HG02938 (cell line): ENCODE results near the gene CREB1.
A peak's percentile ranks its signal among the peaks of the same experiment; 100 is the strongest.

ENCODE experiments used
- ATAC-seq: cut with Tn5 transposase; IDR thresholded peaks from one replicate; pipeline ENCODE4 v1.9.1; 2021; ENCODE audit warnings: mild to moderate bottlenecking, moderate library complexity; ENCODE audit not compliant: unreplicated experiment

Gene CREB1

DNA sequence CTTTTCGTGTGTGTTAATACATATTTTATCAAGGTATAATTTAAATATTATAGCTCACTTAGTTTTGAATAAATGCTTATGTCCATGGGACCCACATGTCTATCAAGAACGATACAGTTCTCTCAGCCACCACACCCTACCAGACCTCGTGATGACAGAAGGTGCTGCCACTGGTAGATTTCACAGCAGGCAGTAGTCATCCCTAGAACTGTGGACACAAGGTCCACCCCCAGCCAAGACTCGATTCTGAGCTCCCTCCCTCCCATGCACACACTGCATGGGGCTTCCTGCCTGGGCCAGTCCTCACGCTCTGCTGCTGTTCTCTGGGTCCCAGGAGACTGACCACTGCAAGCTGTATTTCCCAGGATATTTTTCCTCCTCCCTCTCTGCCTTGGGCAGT lies 26.5 kb upstream of the CREB1 start:
- peak; percentile 85 for ATAC-seq

DNA sequence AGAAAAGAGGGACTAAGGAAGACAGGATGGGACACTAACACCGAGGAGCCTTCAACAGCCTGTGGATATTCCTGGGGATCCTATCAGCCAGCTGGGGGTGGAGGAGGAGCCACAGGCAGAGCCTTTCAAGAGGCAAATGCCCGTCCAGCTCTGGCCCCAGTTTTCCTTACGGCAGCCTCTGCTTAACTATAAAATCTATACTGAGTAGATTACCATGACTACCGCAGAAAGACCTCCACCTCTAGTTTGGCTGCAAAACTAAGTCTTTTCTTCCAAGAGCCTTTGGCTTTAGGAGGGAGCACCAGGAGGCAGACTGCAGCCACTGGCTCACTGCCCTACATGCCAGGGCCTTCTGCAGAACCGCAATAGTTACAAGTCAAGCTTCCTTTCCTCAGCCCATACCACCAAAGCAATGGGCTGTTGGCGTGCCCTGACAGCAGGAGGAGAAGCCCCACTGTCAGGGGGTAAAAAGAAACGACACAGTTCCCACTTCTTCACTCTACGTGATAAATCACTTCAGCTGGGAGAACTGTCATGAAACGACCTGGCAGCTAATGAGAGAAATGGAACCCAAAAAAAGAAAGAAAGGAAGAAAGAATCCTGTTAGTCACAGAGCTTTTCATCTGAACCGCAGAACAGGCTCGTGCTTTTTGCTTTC lies 25.1 kb upstream of the CREB1 start:
- no peak for ATAC-seq

DNA sequence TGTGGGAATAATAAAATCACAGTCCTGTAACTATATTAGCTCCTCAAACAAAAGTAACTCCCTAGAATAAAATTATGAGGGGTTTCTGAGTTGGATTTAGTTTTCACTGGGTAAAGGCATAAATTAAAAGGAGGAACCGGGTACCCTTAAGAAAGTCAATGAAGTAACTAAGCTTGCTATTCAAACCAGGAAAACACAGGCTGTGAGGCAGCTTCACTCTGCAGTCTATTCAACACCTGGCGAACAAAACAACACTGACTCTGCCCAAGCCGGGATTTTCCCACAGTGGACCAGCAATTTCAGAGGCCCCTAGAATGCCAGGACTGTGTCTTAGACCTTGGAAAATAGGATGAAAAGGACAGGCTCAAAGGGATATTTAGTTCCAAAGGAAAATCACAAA lies 24.6 kb upstream of the CREB1 start:
- ATAC-seq: no peak

DNA sequence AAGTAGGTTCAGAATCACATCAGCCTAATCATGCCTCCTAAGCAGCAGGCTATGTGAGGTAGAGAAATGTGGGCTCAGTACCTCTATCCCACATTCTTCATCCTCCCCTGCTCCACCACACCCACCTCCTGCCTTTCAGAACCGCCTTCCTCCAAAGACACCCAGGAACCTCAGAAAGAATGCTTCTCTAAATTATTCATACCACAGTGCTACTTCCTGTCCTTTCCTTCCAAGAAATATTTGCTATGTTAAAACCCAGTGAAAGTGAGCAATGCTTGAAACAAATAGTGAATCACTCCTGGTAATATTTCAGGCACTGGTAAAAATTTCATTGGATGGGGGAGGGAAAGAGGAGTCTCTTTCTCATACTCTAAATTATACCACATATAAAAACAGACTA lies 24.0 kb upstream of the CREB1 start:
- no peak for ATAC-seq

DNA sequence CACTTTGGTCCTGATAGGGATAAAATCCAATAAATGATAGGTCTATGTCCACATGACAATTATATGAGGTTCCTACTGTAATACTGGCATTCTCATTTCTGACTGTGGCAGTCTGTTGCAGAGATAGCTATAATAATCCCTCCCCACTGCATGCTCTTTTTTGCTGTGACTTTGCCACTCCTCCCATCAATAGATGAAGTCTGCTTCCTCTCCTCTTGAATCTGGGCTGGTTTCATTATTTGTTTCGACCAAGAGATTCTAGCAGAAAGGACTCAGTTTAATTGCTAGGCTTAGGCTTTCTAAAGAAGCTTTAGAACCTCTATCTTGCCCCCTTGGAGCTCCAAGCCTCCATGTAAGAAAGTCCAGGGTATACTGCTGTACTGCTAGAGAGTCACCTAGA lies 23.3 kb upstream of the CREB1 start:
- ATAC-seq: no peak

DNA sequence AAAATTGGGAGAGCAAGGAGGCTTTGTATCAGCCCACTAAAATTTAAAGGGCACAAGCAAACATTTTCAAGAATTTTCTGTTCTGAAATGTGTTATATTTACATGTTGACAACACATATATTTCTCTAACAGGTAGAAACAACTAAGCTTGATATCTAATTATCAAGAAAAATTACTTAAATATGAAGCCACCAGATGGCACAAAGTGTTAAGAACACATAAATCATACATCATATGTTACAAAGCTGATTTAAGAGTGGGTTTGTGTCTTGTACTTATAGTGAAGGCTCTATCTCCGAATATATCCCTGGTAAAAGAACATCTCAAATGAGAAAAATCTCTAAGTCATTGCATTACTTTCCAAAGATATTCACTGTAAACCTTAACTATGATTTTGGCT lies 19.6 kb upstream of the CREB1 start:
- ATAC-seq: no peak

DNA sequence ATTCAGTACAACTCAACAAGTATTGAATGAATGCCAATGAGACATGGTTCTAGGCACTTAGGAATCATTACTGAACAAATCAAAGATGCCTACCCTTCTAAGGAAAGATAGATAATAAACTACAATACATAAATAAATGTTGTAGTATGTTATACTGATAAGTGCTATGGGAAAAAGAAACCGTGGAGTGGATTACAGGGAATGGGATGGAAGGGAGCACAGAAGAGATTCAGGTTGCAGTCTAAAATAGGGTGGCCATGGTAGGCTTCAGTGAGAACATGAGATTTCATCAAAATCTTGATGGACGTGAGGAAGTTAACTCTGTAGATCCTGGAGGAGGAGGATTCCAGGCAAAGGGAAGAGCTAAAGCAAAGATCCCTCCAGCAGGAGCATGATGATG lies 17.9 kb upstream of the CREB1 start:
- ATAC-seq: no peak

DNA sequence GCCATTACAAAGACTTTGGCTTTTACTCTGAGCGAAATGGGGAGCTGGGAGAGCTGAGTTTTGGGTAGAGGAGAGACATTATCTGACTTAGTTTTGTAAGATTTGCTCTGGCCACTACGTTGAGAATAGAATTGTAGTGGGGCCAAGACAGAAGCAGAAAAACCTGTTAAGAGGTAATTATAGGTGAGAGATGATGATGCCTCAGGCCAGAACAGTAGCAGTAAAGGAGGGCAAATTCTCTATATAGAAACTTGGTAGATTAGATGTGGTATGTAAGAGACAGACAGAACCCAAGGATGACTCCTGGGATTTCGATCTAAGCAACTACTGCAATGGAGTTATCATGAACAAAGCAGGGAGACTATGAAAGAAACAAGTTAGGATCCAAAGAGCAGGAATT lies 17.4 kb upstream of the CREB1 start:
- no peak for ATAC-seq

DNA sequence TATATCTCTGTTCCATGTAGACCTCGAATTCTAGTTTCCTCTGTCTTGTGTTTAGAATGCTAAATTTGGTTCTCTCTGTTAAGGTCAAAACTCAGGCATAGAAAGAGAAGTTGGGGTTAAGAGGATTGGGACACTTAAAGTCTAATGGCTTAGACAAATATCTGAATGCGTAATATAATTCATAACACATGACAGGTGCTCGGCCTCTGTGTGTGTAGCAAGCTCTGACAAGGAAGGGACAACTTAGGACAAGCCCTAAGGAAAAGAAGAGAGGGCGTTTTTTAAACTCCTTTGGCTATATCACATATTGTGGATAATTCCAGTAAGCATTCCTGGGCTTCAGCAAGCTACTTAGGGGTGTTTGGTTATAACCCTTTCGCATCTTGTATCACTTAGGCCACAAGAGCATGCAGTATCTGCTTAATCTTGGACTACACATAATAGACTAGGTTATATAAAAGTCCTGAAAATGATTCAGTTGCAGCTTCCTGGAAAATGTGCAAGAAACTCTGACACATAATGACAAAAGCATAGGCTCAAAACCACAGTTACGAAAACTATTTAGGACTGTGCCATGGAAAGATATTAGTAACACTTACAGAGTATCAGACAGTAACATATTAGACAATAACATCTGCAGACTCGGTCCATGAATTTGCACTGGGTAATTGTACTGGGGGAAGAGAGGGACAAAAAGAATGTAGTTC lies 16.1 kb upstream of the CREB1 start:
- ATAC-seq: no peak

DNA sequence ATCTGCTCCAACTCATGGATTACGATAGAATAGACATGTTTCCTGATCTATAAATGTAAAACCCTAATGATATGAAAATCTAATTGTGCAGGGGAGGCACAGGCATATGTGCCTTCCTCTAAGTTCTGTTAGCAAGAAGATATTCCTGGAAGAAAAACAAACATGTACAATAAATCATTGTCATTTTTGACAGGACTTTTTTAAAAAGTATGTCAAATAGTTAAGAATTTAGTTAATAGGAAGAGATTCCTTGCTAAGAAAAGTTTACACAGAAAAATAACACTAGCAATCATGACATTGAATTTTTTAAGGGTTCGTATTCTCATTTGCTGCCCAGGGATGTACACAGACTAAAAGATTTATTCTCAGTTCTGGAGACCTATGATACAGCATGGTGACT lies 15.3 kb upstream of the CREB1 start:
- no peak for ATAC-seq

DNA sequence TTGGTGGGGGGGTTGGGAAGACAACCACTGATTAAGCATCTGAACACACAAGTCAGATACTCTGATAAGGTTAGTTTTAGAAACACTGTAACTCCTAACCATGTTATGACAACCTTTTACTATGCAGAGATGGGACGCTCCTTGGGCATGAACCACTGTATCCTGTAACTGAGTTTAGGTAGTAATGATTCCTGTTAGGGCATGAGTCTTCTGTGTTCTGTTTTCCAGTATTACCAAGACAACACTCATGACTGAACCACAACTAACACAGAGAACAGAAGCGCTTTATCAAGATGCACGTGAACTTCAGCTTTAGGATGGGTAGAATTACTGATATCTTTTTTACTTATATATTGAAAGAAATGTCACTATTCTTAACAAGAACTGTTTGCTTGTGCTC lies 14.1 kb upstream of the CREB1 start:
- no peak for ATAC-seq

DNA sequence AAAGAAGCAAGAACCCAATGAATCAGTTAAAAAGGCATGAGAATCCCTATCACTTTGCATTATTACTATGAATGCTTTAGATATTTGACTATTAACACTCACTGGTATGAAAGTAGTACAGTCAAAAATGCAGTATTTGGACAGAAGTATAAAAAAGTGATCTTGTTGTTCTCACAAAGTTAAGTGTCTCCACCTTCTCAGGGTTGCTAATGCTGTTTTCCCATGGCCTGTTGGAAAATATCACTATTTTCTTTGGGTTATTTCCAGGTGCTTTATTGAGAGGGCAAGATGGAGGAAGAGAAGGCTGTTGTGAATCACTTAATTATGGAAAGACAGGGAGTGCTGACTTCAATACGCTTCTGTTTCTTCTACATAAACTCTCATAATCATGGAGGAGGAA lies 13.6 kb upstream of the CREB1 start:
- no peak for ATAC-seq

DNA sequence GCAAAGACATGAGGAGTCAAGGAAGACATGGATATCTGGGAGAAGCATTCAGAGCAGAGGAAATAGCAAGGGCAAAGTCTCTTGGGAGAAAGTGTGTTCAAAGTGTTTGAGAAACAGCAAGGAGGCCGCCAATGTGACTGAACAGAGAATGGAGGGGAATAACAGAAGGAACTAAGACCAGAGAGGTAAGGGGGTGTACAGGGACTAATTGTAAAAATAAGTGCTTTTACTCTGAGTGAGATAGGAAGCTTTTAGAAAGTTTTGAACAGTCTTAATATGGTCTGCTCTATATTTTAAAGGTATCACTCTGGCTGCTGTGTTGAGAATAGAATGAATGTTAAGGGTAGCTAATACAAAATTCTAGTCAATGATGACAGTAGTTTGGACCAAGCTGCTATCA lies 6.8 kb upstream of the CREB1 start:
- ATAC-seq: no peak

DNA sequence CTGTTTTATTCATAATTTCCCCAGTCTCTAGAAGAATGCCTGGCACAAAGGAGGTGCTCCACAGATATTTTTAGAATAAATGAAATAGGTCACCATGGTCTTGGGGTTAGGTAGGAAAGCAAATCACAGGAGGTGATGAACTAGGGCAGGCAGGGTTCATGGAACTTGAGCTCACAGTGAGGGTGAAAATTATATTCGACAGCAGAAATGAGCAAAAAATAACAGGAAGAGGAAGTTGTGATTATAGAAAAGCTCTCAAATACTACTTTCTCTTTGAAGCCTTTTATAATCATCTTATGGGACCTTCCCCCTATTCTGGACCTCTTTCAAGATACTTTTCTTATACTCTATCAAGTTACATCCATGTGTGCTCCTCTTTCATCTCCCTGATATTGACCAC lies 4.5 kb upstream of the CREB1 start:
- ATAC-seq: no peak

DNA sequence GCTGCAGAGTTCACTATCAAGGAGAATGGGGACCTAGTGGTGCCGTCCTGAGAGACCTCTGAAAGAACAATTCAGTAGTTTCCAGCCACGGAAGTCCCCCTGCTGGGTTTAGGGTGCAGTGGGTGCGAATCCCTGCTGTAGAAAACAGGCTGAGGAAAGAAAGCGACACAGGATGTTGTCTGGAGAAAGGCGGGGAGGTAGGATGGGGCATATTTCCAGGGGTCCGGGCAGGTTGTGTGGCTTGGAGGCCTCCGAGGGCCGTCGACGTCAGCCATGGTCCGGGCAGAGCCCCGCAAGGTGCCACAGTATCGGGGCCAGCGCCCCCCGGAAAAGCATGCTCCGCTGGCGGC lies 807 bp upstream of the CREB1 start:
- peak; percentile 9 for ATAC-seq

DNA sequence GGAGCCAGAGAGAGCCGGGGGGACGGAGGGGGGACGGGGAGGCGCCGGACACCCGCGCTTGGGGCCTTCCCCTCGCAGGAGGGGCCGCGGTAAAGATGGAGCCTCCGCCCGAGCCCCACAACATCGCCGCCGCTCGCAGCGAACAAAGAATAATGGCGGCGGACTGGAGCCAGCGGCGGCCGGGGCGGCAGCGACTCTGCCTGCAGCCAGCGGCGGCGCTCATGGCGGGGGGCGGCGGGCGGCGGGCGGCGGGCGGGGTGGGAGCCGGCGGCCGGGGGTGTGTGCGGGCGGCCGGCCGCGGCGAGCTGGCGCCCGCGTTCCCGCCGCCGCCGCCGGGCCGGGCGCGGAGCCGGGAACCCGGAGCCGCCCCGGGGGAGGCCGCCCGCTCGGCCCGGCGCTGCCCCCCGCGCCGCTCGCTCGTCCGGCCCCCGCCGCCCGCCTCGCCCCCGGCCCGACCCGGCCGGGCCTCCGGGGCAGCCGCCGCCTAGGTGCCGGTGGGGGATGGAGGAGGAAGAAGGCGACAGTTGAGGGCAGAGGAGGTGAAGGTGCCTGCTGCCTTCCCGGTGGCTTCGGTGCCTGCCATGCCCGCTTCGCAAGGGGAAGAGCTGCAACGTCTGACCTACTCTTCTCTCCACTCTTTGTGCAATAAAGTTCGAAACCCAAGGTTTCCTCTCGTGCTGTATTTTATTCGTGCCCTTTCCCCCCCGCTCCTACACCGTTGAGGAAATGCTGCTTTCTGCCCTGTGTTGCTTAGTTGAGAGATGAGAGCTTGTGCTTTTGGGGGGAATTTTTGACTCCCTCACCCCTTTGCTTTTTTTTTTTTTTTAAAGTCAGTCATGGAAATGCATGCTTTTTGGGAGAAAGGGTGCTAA lies 634 bp downstream of the CREB1 start:
- ATAC-seq: no peak

DNA sequence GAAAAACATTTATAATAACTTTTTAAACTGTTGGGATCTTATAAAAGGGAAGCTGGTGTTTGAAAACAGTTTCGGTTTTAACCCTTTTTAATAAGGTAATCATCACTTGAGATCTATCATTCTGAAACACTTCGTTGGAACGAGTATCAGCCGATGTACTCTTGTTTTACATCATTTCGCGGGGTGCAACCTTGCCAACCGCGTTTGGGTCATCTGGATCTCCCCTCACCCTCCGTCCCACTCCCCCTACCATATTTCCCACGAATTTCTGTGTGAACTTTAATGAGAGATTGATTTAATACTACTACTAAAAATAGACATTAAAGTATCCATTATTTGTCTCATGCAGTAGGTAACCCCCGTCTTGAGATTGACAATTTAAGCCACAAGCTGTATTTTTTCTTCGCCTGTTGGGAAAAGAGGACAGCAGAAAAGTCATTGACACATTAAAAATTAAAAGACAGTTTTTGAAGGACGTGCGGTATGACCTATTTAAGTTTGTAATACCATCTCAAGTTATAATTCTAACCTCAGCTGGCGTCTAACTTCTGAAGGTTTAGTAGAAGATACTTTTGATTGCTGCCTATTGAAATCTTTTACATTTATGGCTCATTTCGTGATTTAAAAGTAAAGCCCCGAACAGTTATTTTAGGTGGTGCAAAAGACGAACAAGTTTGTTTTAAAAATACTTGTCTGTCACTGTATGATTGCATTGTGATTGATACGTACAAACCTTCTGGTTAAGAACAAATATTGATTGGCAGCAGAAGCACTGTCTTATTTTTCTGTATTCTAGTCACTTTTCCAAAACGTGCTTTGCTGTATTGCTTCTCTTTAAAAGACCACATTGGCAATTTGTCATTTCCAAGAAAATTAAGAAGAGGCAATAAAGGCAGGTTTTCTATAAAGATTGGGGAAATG lies 1.5 kb downstream of the CREB1 start:
- no peak for ATAC-seq

DNA sequence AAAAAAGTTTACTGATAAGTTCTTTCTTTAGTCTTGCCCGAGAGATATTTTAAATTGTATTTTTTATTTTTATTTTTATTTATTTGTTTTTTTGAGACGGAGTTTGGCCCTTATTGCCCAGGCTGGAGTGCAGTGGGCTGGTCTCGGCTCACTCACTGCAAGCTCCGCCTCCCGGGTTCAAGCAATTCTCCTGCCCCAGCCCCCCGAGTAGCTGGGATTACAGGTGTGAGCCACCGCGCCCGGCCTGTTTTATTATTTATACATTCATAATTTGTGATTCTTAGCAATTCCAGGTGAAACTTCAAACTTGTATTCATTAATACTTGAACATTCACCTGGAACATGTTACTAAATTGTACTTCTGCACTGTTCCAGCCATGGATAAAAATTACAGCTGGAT lies 2.9 kb downstream of the CREB1 start:
- no peak for ATAC-seq

DNA sequence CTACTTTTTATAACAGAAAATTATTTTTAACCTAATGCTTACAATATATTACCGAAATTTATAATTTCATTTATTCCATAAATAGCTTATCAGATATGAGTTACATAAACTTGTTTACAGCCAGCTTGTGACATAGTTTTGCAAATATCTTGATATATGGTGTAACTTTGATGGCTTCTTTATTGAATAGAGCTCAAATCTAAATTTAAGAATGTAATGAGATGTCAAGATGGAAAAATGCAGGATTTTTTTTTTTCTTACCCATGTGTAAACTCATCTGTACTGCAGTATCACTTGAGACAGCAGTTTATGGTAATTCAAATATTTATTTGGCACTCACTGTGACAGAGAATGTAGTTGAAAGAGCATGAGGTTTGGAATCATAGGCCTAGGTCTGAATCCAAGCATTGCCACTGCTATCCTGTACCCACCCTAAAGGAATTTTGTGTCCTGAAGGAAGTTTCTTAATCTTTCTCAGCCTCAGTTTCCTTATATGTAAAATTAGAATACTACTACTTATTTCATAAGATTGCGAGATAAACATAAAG lies 3.8 kb downstream of the CREB1 start:
- no peak for ATAC-seq

DNA sequence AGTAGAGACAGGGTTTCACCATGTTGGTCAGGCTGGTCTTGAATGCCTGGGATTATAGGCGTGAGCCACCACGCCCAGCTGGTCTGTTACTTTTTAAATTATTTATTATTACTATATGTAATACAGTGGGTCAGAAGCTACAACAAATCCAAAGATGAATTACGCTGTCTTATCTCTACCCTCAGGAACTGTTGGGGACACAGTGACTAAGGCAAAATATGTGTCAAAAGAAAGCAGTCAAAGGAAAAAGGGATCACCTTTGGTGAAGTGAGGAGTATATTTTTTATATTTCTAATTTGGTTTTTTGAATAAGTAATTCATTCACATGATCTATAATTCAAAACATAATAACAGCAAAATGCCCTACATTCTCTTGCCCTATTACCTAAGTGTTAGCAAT lies 4.7 kb downstream of the CREB1 start:
- ATAC-seq: no peak

DNA sequence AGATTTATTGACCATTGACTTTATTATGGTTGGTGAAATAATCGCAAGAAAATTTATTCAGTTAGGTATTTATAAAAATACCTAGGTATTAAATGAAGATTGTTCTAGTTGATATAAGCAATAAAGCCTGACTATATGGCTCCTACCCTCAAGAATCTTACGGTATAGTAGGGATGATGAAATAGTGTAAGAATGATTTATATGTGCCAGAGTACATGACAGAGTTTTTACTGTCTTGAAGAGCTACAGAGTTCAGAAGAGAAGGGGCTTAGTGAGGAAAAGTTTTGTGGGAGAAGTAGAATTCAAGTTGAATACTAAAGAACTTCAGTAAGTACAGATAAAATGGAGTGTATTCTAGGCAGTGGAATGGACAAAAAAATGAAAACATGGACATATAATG lies 9.7 kb downstream of the CREB1 start:
- no peak for ATAC-seq
